ENCODE data around the gene CDCA7L.
A peak's percentile ranks its signal among the peaks of the same experiment; 100 is the strongest.

CDCA7L gene, protein sequence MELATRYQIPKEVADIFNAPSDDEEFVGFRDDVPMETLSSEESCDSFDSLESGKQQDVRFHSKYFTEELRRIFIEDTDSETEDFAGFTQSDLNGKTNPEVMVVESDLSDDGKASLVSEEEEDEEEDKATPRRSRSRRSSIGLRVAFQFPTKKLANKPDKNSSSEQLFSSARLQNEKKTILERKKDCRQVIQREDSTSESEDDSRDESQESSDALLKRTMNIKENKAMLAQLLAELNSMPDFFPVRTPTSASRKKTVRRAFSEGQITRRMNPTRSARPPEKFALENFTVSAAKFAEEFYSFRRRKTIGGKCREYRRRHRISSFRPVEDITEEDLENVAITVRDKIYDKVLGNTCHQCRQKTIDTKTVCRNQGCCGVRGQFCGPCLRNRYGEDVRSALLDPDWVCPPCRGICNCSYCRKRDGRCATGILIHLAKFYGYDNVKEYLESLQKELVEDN

DNA sequence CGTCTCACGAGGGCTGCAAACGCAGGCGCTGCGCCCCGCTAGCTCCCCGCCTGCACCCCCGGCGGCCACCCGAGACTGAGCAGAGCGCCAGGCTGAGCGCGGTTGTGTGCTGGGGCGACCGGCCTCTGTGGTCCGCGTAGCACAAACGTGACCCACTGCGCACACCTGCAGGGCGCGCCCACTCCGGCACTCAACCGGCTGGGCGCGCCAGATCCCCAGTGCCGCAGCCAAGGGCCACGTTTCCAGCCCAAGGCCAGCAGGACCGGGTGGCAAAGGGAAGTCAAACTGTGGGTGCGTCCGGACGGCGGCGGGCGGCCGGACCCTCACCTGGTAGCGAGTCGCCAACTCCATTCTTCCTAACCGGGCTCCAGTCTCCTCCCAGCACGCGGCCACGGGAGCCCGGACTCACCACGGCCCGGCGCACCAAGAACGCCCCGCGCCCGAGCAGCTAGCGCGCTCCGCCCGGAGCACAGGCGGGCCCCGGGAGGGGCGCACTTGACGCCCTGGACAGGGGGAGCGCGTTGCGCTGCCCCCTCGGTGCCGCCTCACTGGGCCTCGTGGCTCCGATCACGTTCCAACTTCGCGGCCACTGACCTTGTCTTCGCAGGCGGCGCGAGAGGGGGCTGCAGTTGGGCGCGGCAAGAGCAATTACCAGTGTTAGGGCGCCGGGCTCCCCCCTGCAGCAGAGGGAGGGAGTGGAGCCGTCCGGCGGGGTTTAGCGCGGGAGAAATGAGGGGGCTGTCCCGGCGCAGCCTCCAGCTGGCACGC, at the start of gene CDCA7L:
CDCA7L (minus strand) TSS at position 446 of the 768 bp plus-strand sequence; CDS start at position 351, 95 bp downstream.
- DNase-seq, result peak; percentile 66

GRCh38 chr7:21986096-21986495, 40.4 kb upstream of the CDCA7L start:
- no peak for DNase-seq

DNA sequence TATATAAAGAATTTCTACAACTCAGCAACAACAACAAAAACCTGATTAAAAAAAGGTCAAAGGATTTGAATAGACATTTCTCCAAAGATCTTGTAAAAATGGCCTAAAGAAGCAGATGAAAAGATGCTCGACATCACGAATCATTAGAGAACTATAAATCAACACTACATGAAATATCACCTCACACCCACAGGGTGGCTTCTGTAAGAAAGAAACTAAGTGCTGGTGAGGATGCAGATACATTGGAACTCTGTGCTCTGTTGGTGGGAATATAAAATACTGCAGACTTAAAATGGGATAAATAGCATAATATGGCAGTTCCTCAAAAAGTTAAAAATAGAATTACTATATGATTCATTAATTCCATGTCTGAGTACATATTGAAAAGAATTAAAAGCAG, 38.3 kb upstream of the CDCA7L start:
- no peak for DNase-seq

GRCh38 chr7:21983056-21983455, 37.4 kb upstream of the CDCA7L start:
- no peak for DNase-seq

GRCh38 chr7:21981524-21981923, 35.8 kb upstream of the CDCA7L start:
- DNase-seq, result no peak

- DNase-seq, result no peak
Observed at GRCh38 chr7:21980926-21981500, 35.3 kb upstream of the CDCA7L start.

DNA sequence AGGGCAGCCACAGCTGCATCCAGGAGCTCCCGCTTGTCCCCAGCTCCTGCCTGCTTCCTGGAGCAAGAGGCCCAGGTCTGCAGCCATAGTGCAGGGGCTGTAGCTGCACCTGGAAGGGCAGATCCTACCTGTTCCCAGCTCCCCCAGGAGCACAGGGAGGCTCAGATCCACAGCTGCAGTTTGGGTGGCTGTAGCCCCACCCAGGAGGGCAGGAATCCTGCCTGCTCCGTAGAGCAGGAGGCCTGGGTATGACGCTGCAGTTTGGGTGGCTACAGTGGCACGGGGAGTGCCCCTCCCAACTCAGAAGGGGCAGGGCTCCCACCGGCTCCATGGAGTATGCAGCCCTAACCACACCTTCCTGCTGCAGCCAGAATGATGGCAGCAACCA, 26.7 kb upstream of the CDCA7L start:
- peak; percentile 74 for DNase-seq

DNA sequence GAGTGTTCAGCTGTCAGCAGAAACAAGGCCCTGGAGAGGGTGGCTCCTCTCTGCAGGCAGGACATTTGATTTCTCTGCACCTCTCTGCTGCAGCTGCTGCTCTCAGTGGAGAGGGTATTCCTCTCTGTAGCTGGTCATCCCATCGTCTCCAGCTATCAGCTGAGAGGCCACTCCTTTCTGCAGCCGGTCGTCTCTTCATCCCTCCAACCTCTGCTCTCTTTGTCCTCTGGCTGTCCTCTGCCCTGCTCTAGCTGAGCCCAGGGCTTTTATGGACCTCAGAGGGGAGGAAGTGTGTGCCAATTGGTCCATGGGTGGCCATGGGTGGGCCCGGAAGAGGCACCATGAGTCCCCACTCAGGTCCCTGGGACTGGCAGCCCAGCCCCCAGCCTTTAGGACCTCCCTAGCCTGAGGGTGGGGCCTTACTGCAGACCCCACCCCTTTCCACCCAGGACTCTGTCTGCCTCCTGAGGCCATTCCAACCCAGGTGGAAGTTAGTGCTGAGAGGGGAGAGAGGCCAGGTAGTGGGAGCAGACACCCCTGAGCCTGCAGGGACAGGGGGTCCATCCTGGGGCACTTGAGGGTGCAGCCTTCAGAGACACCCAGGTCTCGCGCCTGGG, 26.2 kb upstream of the CDCA7L start:
- DNase-seq, result no peak

DNA sequence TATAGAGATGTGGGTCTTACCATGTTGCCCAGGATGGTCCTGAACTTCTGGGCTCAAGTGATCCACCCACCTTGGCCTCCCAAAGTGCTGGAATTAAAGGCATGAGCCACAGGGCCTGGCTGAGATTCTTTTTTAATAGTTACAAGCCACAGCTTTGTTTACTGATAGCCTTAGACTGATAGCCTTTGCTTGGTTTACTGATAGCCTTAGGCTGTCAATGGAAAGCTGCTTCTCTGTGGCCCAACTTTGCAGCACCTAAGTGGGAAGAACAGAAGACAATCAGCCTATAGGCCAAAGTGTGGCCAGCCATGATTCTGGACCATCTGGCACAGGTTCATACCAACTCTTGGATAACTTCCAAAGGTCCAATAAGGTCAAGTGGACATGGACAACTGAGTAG, 24.1 kb upstream of the CDCA7L start:
- no peak for DNase-seq

GRCh38 chr7:21967598-21968003, 21.9 kb upstream of the CDCA7L start:
- DNase-seq, result peak; percentile 83

GRCh38 chr7:21966271-21966670, 20.6 kb upstream of the CDCA7L start:
- DNase-seq, result no peak

DNA sequence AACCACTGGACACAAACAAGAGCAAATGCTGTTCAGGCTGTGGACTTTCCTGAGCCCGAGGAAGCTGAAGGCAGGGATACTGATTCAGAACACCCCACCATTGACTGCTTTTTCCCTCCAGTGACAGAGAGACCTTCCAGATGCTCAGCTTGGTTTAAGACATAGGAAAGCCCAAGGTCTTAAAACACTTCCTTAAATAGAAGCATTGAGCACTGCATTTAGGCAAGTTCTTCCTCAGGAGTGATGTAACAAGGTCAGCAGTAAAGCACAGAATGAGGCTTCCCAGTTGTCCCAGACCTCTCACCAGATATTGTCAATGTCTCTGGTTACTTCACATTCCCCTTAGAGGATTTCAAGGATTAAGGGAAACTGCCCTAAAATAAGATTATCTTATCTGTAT, 19.6 kb upstream of the CDCA7L start:
- DNase-seq, result no peak

GRCh38 chr7:21962677-21963076, 17.0 kb upstream of the CDCA7L start:
- no peak for DNase-seq

DNA sequence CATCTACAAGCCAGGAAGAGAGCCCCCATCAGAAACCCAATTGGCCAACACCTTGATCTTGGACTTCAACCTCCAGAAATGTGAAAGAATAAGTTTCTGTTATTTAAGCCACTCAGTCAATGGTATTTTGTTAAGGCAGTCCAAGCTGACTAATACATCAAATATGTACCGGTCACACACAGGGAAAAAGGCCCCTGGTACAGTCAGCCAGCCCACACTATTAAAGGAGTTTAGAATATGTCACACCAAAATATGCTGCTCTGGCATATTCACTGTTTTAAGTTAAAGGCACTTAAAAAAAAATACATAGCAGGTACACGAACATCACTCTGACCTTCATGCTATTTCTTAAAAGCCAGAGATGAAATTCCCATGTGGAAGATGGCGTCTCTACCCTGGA, 15.2 kb upstream of the CDCA7L start:
- DNase-seq, result no peak

- DNase-seq, result no peak
Observed at GRCh38 chr7:21959387-21959776, 13.7 kb upstream of the CDCA7L start.

DNA sequence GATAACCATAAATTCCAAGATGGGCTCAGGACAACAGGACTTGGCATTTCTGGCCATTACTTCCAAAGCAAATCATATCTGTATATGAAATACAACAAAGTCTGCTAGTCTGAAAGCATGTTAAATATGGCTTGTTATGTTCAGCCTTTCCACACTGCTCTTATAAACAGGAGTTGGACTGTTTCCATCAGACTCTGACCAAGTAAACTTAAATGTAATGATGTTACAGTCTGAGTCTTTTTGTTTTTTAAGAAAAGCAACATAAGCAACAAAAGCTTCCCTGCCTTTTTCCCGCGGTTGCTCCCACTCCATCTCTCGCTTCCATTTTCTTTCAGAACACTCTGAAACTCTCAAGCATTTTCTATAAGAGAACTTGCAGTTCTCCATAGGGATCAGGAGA, 8.1 kb upstream of the CDCA7L start:
- no peak for DNase-seq

DNA sequence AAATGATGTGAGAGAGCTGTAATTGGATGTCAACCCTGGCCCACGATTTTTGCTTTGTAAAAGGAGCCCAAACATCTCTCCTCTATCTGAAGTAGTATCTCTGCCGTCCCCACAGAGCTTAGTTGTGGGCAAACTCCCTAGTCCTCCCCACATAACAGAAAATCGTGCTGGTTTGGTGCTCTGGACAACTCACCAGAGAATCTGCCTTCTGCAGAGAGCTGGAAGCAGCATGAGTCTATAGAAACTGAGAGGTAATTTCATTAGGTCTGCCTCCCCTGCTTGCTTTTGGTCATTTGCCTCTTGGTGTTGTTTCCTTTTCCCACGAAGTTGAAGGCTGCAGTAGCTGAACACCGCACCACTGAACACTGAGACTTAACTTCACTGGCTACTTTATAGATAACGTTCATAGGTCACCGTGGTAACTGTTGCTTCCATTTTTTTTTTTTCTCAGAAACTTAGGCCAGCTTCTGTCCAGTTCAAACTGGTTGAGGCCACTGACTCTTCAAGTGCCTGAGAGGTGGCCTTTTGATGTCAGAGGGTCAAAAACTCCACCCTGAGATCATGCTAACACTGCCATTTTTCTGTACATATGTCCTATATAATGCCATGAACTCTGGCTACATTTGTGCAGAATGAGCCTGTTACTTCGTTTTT, 3.3 kb upstream of the CDCA7L start:
- no peak for DNase-seq

DNA sequence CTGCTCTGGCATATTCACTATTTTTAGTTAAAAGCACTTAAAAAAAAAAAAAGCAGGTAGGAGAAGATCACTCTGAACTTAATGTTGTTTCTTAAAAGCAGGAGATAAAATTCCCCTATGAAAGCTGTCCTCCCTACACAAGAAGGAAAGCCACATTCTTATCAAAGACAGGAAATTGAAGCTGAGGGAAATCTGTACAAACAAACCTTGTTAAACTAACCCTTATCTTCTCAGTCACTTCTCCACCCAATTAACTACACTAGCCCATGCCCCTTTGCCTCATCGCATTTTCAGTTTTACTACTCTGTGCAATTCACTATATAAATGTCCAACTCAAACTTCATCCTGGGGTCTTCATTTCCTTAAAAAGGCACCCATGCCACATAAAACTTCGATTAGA, 2.7 kb upstream of the CDCA7L start:
- no peak for DNase-seq

DNA sequence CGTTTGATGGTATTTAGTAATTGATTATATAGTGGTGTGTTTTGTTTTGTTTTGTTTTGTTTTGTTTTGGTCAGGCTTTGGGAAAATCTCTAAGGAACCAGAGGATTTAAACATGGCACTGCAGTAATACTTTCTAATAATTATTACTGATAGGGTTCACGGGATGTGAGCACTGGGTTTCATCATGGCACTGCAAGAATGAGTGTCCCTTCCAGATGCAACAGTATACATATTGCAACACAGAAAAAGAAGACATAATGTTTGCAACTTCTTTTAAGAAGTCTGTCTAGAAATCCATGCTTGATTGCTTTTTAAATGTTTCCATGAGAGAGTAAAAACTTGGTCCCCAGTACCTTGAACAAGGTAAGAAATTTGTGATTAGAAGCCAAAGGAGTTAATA, 2.2 kb upstream of the CDCA7L start:
- no peak for DNase-seq

- no peak for DNase-seq
Observed at GRCh38 chr7:21947056-21947455, 1.4 kb upstream of the CDCA7L start.

DNA sequence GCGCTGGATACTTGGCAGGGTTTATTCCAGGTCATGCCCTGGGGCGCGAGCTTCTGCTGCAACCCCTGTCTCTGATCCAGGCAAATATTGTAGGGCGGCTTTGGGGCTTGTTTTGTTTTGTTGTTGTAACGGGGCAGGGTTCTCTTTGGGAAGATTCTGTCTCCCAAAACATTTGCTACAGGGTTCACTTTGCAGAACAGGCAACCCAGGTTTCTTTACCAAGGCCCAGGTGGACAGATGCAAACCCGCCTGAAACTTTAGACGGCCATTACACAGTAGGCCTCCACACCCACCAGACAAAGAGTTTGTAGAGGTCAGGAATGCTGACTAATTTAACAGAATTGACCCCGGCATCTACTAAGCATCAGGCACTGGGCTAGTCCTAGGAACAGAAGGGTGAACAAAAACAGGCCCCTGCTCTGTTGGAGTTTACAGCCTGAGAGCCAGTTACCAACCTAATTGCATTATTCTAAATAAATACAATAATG, 567 bp upstream of the CDCA7L start:
- DNase-seq, result no peak

GRCh38 chr7:21944616-21945453, 864 bp downstream of the CDCA7L start:
- DNase-seq, result no peak

Data from GDM1 (cell line).